ENCODE results near the gene PLOD3.

Gene PLOD3

GRCh38 chr7:101238226-101239182 is 21.1 kb upstream of the PLOD3 start:
- DNase-seq, result no peak

GRCh38 chr7:101237206-101238067 is 20.1 kb upstream of the PLOD3 start, which contains the start of gene CLDN15:
CLDN15 (minus strand) TSS chr7:101237802; CDS start chr7:101237581, 221 bp downstream.
- DNase-seq, result no peak

GRCh38 chr7:101236292-101236835 is 19.0 kb upstream of the PLOD3 start:
- no peak for DNase-seq

GRCh38 chr7:101235522-101235921 is 18.1 kb upstream of the PLOD3 start:
- DNase-seq, result no peak

- no peak for DNase-seq
These were observed 17.7 kb upstream of the PLOD3 start for GRCh38 chr7:101235050-101235449.

- DNase-seq, result no peak
These were observed 17.3 kb upstream of the PLOD3 start for GRCh38 chr7:101234636-101235035.

GRCh38 chr7:101233907-101234547 is 16.6 kb upstream of the PLOD3 start:
- DNase-seq, result no peak

- no peak for DNase-seq
These were observed 14.9 kb upstream of the PLOD3 start for GRCh38 chr7:101232141-101232850.

GRCh38 chr7:101231644-101232043 is 14.3 kb upstream of the PLOD3 start:
- no peak for DNase-seq

- no peak for DNase-seq
These were observed 9.3 kb upstream of the PLOD3 start for GRCh38 chr7:101226721-101227120.

GRCh38 chr7:101225650-101226049 is 8.3 kb upstream of the PLOD3 start:
- no peak for DNase-seq

- DNase-seq, result no peak
These were observed 6.1 kb upstream of the PLOD3 start for GRCh38 chr7:101223528-101223927.

- DNase-seq, result no peak
These were observed 5.0 kb upstream of the PLOD3 start for GRCh38 chr7:101222275-101222830.

- DNase-seq, result no peak
These were observed 2.9 kb upstream of the PLOD3 start for GRCh38 chr7:101220295-101220694.

- no peak for DNase-seq
These were observed 1.1 kb upstream of the PLOD3 start for GRCh38 chr7:101218236-101219125.

- no peak for DNase-seq
These were observed 457 bp downstream of the PLOD3 start for GRCh38 chr7:101216860-101217387.

- DNase-seq, result no peak
These were observed 1.2 kb downstream of the PLOD3 start for GRCh38 chr7:101216001-101216859.

GRCh38 chr7:101212014-101212413 is 5.4 kb downstream of the PLOD3 start:
- DNase-seq, result no peak

- DNase-seq, result no peak
These were observed 5.9 kb downstream of the PLOD3 start for GRCh38 chr7:101211501-101211900.
